Fibroblast of the conjunctiva (primary cell): ENCODE measurements around the gene NAA80.

Source experiments
- DNase-seq: peaks from one replicate; pipeline ENCODE4 v3.0.0-alpha.2; 2010; ENCODE audit warnings: low read depth

The NAA80 gene, protein sequence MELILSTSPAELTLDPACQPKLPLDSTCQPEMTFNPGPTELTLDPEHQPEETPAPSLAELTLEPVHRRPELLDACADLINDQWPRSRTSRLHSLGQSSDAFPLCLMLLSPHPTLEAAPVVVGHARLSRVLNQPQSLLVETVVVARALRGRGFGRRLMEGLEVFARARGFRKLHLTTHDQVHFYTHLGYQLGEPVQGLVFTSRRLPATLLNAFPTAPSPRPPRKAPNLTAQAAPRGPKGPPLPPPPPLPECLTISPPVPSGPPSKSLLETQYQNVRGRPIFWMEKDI

DNA sequence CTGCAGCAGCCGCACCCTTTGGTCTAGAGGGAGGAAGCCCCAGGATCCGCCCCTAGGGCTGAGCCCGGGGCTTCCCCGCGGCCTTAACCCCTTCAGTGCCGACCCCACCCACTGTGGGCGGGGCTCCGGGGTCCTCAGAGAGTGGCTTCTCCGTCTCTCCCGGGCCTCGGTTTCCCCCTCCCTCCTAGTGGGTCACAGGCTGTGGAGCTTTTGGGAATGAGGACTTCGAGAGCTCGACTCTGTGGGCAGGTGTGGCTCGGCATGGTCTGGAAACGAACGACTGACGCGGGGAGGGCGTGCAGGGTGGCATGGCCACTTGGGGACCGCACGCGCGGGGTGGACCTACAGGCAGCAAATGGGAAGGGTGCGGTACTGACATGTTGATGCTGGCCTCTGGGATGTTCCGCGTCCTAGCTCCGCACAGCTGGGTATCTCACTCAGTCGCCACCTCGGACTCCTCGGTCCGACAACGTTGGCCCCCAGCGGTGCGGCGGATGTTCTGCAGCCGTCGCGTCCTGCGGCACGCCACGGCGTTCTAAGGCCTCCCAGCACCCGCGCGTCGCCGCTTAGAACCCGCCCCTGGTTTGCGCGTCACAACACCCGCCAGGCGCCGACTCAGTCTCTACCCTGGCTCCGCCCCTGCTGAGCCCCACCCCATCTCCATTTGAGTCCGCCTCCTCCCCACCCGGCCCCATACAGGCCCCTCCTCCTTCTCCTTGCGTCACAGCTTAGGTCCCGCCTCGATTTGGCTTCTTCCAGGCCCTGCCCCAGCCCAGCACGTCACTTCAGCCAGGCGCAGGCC lies at the start of gene NAA80, which contains the start of gene HYAL3:
Gene NAA80 (minus strand): TSS at position 570 of the 802 bp plus-strand sequence. CDS start 1,942 bp downstream, outside the sequence.
Gene HYAL3 (minus strand): TSS at position 570 of the 802 bp plus-strand sequence. CDS start 3,803 bp downstream, outside the sequence.
- peak; percentile 100 for DNase-seq

DNA sequence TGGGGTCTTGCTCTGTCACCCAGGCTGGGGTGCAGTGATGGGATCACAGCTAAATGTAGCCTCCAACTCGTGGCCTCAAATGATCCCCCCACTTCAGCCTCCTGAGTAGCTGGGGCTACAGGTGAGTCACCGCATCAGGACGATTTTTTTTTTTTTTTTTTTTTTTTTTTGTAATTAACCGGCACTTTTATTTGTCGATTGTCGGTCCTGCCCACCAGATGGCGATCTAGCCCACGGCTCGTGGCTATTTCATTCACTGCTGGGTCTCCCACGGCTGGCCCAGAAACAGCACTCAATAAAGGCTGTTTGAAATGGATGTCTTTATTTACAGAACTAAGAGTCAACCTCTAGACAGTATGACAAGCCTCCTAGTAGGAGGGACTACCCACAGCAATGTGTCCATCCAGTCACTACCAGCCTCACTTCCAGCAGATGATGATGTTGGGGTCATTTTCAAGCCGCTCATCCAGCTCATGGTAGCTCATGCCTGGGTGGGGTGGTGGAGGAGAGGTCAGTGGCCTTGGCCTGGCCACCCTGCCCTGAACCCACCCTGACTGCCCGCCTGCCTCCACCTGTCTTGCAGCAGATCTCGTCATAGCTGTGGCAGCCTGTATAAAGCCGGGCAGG lies 48.1 kb upstream of the NAA80 start:
- DNase-seq, result no peak

DNA sequence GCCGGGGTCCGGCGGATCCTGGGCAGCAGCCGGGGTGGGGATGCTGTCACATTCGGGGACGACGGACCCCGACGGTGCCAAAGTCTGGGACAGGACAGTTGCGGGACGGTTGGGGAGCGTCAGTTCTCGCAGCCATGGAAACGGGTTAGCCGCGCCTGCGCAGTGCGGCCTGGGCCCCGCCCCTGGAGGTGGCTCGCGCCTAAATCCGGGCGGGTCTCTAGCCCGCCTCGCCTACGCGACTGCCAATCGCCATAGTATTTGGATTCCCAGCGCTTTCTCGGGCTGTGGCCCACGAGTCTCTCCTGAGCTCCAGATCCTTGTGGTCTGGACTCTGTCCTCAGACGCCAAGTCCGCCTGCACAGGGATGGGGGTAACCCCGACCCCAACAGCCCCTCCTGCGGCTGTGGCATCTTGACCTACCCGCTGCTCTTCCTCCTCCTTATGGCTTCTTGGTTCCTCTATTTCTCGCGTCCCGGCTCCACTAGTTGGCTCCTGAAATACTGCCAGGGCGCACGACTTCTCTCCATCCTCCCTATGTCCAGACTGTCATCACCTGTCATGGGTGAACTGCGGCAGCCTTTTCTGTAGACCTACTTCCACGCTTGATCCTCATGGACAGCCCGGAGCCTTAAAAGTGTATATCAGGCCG lies 46.5 kb upstream of the NAA80 start, which contains the start of gene ZMYND10:
Gene ZMYND10 (minus strand): TSS at position 147 of the 649 bp plus-strand sequence. CDS start 153 bp downstream, outside the sequence.
- no peak for DNase-seq

DNA sequence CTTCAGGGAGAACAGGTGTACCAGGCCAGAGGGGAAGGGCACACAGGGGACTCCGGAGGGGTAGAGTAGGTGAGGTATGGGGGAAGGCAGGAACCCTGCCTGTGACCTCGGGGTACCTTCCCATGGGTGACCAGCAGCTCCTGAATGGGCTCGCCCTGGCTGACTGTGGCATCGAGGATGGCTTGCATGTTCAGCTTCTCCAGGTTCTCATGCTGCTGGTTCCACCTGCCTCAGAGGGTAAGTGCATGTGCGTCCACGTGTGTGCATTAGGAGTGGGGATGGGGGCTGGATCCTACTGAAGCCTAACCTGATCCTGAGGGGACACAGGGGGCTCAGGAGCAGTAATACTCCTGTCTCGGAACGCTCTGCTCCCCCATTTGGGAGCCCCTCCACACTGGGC lies 45.8 kb upstream of the NAA80 start:
- no peak for DNase-seq

DNA sequence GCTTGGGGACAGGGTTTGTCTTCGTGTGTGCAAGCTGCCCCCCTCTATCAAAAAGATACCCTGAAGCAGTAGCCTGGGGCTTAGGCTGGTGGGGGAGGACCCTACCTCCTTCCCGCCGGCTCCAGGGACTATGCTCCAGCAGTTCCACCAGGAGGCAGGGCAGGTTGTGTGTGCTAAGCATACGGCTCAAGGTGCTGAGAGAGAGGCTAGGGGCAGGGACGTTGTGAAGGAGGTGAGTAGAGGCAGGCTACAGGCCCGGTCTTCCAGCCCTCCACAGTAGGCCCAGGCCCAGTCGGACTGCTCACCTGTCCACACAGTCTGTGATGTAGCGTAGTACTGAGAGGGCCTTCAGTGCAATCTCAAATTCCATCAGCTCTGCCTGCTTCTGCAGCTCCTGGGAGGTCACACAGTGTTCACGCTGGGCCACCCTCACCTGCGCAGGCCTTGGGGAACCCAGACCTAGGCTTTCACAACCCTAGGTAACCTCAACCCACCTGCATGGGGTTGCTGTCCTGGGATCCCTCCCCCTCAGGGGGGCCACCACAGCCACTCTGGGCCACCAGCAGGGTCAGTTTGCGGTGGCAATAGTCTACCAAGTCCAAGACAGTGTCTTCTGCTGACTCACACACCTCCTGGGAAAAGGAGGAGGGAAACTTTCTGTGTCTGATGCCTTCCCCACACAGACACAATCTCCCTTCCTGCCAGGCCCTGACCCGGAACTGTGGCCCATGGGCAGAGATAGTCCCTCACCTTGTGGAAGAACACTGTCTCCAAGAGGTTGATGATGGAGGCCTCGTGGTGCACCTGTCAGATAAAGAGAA lies 43.8 kb upstream of the NAA80 start:
- DNase-seq, result no peak

DNA sequence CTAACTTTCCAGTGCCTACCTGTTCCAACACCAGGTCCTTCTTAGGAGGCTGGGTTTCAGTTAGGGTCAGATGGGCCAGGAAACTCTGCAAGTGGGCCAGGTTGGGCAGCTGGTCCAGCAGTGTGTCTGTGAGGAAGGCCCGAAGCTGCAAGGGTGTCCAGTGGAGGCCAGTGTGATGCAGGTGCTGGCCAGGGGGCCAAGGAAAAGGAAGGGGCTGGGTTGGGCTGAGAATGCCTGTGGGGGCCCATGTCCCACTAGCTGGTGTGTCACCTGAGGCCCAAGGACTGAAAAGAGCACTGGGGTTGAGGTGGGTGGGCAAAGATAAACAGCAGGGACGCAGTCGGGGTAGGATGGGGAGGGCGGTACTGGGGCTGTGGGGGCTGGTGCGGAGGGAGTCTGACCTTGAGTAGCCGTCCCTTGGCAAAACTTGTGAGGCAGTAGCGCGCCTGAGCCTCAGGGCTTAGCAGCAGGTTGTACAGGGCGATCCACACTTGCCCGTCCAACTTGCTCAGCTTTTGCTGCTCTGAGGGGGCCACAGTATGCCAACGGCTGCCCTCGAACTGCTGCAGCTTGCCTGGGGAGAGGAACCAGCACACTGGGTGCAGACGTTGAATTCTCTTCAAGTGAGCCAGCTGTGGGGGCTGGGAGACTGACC lies 42.9 kb upstream of the NAA80 start:
- DNase-seq, result no peak

DNA sequence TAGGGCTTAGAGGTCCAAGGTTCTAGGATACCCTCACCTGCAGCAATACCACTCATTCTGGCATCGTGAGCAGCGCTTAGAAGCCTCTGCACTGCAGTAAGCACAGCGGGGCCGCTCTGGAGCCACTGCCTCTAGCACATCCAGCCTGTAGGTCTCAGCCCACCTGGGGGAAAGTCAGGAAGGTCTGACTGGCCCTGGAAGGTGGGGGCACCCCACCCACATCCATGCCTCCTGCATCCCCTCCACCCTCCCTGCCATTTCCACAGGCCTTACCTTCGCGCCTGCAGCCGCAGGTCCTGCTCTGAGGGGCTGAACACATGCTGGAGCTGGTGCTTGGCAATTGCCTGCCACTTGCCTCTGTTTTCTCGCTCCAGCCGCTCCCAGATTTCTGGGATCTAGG lies 42.3 kb upstream of the NAA80 start:
- no peak for DNase-seq

DNA sequence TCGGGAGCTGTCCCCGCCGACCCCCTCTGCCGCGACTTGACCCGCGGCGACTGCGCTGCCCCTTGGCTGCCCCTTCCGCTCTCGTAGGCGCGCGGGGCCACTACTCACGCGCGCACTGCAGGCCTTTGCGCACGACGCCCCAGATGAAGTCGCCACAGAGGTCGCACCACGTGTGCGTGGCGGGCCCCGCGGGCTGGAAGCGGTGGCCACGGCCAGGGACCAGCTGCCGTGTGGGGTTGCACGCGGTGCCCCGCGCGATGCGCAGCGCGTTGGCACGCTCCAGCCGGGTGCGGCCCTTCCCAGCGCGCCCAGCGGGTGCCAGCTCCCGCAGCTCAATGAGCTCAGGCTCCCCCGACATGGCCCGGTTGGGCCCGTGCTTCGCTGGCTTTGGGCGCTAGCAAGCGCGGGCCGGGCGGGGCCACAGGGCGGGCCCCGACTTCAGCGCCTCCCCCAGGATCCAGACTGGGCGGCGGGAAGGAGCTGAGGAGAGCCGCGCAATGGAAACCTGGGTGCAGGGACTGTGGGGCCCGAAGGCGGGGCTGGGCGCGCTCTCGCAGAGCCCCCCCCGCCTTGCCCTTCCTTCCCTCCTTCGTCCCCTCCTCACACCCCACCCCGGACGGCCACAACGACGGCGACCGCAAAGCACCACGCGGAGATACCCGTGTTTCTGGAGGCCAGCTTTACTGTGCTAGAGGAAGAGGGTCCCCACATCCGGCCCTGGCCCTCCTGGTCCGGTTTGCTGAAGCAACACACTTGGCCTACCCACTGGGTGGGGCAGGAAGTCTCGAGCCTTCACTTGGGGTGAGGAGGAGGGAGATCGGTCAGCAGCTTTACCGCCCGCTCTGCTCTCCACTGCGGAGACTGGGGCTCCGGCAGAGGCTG lies 41.5 kb upstream of the NAA80 start, which contains the start of gene RASSF1:
Gene RASSF1 (minus strand): TSS at position 389 of the 882 bp plus-strand sequence. CDS start 31 bp downstream, at position 358.
- DNase-seq, result no peak

DNA sequence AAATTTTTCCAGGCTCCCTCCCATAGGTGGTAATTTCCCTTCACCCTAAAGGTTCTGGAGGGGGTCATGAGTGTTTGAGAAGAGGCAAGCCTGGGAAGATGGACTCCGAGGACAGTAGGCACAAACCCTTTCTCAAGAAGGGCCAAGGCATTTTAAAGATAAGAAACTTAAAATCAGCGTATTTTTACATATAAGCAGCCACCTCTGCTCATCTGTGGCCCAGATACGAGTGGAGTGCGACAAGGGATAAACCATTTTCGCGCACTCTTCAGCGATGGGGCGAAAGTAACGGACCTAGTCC lies 40.9 kb upstream of the NAA80 start:
- DNase-seq, result no peak

DNA sequence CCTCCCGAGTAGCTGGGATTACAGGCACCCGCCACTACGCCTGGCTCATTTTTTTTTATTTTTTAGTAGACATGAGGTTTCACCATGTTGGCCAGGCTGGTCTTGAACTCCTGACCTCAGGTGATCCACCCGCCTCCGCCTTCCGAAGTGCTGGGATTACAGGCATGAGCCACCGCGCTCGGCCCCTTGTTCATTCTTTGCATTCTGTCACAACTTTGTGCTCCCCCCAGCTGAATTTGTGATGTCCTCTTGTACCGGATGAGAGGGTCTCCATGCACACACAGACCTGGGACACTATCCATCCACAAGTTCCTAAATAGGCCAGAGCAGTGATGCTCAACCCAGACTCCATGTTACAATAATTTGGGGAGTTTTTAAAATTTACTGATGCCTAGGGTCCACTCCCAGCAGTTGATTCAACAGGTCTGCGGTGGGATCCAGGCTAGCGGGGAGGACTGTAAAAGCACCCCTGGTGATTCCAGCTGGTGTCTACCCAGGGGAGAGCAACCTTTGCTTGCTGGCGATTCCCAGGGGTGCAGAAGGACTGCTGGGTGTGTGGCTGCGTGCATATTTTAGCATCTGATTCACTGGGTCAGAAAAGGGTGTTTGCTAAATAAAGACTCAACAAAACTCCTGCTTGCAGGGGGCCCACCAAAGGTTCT lies 40.4 kb upstream of the NAA80 start:
- no peak for DNase-seq

DNA sequence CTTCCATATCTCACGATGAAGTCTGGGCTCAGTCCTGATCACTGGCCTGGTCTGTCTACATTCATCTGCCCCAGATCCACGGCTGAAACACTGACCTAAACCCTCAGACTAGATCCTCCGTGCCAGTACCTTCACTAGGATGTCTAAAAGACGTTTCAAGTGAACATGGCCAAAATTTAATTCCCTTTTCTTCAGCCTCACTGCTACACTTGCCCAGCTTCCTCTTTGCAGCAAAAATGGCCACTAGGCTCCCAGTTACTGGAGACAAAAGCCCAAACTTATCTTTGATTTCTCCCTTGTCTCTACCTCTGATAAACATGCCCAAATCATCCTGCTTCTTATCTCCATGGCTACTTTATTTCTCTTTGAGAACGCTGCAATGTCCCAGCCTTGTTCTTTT lies 39.8 kb upstream of the NAA80 start:
- no peak for DNase-seq

DNA sequence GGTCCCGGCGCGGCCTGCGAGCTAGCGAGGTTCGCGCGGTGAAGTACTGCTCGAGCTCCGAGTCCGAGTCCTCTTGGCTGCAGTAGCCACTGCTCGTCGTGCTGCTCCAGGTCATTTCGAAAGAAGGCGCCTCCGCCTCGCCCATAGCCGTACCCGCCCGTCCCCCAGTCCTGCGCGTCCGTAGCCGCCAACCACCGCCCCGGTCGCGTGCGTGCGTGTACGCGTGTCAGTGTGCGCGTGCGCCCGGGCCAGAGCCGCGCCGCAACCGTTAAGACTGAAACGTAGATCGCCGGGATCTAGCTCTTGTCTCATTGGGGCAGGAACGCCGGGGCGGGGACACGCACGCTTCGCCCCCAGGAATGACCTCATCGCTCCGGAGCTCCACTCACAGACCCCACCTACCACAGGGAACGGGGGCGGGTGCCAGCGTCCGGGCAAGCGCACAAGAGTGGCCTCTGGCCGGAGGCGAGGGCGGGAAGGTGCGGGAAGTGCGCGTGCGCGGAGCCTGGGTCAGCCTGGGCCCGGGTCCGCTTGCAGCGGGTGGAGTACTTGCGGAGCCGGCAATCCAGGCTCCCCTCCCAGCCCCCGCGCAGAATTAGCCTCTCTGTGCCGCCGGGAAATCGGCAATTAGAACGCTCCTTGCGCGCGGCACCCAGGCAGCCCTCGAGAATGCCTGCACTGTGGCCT lies 38.1 kb upstream of the NAA80 start:
- peak; percentile 99 for DNase-seq

DNA sequence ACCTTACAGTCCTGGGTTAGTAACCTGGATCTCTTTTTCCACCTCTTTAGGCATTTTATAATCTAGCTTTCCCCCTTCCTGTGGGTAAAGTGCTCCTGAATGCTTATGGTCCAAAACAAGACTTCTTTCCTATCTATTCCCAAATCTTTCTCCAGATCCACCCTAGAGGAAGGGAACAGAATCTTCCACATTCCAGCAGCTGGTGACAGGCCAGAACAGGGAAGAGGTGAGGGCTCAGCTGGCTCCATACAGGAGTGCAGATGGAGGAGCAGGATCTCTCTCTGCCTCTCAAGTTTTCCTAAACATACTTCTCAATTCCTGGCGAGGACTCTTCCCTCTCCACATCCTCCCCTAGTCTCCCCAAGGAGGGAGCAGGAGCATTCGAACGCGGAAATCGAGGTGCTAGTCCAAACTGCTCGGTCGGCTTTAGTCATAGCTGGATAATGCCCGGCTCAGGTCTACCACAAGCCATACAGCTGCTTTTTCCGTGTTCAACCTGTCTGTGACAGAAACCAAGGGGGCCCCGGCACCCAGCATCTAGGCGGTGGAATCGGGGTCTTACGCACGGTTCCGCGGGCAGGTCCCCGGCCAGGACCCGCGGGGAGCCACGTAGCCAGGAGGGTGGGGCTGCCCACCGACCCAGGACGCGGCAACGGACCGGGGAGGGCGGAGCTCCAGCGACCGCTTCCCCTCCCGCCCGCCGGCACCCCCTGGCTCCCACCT lies 37.4 kb upstream of the NAA80 start:
- DNase-seq, result no peak

DNA sequence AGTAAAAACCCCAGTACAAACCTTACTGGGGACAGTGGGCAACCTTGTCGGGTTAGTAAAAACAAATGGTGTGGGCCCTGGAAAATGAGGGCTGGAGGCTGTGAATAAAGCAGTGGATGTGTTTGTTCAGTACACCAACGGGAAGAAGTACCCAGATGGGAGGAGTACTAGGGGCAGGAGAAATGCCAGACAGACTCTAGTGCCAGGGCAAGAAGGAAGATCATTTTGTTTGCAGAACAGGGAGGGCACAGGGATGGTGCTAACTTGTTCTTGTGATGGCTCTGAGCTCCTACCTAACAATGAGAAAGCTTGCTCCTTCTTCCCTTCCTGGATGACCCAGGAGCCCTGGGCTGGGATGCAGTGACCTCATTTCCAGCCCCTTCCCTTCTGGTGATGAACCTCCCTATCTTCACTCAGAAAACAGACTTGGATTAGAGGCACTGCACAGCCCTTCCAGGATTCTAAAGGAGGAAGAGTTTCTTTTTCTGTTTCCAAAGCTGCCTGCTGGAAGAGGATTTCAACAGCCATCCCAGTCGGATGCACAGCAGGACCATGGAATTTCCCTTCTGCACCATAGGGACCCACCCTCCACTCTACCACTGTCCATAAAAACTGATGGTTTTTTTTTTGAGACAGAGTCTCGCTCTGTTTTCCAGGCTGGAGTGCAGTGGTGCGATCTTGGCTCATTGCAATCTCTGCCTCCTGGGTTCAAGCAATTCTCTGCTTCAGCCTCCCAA lies 35.3 kb upstream of the NAA80 start:
- no peak for DNase-seq

DNA sequence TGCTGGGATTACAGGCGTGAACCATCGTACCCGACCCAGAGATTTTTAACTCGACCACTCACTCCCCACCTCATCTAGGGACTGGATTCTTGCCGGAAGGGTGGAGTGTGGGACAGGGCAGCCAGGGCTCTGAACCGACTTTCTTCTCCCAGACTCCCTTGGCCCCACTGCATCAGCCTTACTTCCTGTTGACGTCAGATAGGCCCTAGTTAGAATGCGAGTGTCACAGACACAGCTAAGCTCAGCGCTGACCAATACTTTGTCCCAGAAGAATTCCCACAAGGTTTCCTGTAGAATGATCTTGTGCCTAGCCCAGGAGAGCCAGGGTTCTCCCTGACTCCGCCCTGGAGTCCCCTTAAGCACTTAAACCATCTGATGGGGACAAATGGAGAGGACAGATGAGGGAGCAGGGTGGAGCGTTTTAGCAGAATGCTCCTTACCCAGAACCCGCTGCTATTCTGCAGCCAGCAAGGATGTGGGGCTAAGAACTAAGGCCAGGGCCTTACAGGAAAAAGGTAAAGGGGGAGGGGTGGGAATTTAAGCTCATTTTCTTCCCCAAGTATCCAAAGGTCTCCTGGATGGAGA lies 34.6 kb upstream of the NAA80 start:
- DNase-seq, result no peak

DNA sequence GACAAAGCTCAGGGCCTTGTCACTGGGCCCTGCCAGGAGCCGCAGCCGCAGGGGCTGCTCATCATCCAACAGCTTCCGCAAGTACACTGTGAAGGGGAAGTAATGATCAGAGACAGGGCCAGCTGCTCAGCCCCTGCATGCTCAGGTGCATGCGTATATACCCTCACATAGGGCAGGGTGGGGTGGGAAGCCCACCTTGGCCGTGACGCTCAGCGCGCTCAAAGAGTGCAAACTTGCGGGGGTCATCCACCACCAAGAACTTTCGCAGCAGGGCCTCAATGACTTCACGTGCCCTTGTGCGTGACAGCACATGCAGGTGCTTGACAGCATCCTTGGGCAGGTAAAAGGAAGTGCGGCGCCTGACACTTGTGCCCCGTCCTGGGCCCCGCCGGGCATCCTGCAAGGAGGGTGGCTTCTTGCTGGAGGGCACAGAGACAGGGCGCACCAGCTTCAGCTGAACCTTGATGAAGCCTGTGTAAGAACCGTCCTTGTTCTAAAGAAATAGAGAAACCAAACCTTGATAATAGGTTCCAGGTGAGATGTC lies 32.2 kb upstream of the NAA80 start:
- DNase-seq, result no peak

DNA sequence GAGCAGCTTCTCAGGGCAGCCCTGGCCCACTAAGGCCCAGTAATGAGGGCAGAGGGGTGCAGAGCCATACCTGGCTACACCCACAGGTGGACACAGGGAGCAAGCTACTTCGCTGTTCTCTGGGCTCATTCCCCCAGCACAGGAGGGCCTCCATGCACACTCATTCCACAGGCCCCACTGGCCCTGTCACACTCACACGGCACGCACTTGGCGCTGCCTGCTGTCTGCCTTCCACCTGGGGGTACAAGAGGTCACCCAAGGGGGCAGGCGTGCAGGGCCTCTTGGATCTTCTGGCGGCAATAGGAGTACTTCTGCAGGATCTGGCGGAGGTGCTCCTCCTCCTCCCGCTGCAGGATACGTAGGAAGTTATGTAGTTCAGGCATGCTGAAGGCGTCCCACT lies 31.1 kb upstream of the NAA80 start:
- DNase-seq, result no peak
